Mucosa of stomach (tissue), 1 donor: ENCODE results near the gene PYCARD.
"Not testable (repeated sequence)": the region's sequence is repeated elsewhere in the genome, so short reads cannot be mapped to it uniquely, and the experiment has no call there.

Experiments used
- H3K27me3 ChIP-seq: one replicate; pipeline ENCODE4 v1.7.0; 2013; ENCODE audit warnings: mild to moderate bottlenecking, low read length; ENCODE audit not compliant: control insufficient read depth, insufficient read depth
- H3K36me3 ChIP-seq: one replicate; pipeline ENCODE4 v1.7.0; 2013; ENCODE audit warnings: low read length; ENCODE audit not compliant: control insufficient read depth, insufficient read depth
- H3K4me1 ChIP-seq: one replicate; pipeline ENCODE4 v1.7.0; 2013; ENCODE audit warnings: mild to moderate bottlenecking, low read length; ENCODE audit not compliant: control insufficient read depth, insufficient read depth
- H3K4me3 ChIP-seq: one replicate; pipeline ENCODE4 v1.7.0; 2013; ENCODE audit warnings: low read length
- H3K9ac ChIP-seq: one replicate; pipeline ENCODE4 v1.7.0; 2013; ENCODE audit warnings: mild to moderate bottlenecking, low read length, moderate library complexity
- H3K9me3 ChIP-seq: one replicate; pipeline ENCODE4 v1.7.0; 2013; ENCODE audit warnings: mild to moderate bottlenecking, low read length, moderate library complexity; ENCODE audit not compliant: control insufficient read depth
- donor health status: Pancreatic carcinoma.

PYCARD gene

DNA sequence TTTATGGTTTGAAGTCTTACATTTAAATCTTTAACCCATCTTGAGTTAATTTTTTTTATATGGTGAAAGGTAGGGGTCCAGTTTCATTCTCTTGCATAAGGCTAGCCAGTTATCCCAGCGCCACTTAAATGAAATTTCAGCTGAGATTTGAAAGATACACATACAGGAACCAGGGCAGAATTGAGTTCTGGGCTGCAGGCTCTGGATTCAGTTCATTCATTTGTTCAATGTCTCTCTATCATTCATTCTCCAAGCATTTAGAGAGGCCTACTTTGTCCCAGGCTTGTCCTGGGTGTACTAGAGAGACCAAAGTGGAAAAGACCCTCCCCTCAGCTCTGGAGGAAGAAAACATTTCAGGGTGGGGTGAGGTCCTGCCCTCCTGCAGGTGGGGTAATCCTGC is 10.8 kb upstream of the PYCARD start:
- H3K4me1 ChIP-seq, result peaks cover 24% of the 10 kb centered on the region
- H3K9me3 ChIP-seq, result no peaks in the 10 kb centered on the region
- H3K36me3 ChIP-seq, result no peaks in the 10 kb centered on the region
- no peak overlapping the region for H3K4me3 ChIP-seq
- H3K9ac ChIP-seq, result no peak overlapping the region
- H3K27me3 ChIP-seq, result peaks cover 52% of the 10 kb centered on the region

DNA sequence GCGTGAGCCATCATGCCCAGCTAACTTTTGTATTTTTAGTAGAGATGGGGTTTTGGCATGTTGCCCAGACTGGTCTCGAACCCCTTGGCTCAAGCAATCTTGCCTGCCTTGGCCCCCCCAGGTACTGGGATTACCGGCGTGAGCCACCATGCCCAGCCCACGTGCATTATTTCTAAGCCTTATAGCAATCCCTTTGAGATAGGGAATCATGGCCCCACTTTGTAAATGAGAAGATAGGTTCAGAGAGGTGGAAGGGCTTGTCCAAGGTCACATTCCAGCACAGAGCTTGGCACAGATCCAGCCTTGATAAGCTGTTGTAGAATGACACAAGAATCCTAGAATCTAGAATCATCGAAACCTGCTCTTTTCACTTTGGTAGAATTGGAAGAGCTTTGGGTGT is 4.2 kb upstream of the PYCARD start:
- no peak overlapping the region for H3K4me3 ChIP-seq
- no peaks in the 10 kb centered on the region for H3K9me3 ChIP-seq
- H3K4me1 ChIP-seq, result peaks cover 9% of the 10 kb centered on the region
- H3K27me3 ChIP-seq, result peaks cover 10% of the 10 kb centered on the region
- H3K36me3 ChIP-seq, result no peaks in the 10 kb centered on the region
- H3K9ac ChIP-seq, result no peak overlapping the region

DNA sequence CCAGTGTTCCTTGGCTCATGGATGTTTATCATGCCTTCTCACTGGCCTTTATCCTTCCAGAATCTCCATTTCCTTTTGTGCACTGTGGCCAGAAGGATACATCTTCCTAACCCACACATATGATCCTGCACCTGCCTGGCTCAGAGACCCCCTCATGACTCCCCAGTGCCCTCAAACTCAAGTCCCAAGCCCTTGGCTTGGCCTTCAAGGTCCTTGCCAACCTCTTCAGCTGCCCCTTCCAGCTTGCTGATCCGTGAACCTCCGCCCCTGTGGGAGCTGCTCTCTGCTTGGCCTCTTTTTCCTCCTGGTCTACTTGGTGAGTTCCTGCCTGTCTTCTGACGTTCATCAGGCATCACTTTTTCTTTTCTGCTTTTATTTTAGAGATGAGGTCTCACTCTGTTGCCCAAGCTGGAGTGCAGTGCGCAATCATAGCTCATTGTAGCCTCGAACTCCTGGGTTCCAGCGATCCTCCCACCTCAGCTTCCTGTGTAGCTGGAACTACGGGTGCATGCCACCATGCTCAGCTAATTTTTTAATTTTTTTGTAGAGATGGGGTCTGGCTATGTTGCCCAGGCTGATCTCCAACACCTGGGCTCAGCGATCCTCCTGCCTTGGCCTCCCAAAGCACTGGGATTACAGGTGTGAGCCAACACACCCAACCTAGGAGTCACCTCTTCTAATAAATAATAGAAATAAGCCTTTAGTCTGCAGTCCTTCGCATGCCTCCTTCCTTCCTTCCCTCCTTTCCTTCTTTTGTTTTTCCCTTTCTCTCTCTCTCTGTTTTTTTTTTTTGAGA is 2.5 kb upstream of the PYCARD start:
- Histone ChIP-seq H3K4me1 (peaks cover 19% of the 10 kb centered on the region), H3K4me3 (no peak overlapping the region), H3K36me3 (no peaks in the 10 kb centered on the region), H3K9ac (no peak overlapping the region), H3K27me3 (peaks cover 10% of the 10 kb centered on the region), H3K9me3 (no peaks in the 10 kb centered on the region)

DNA sequence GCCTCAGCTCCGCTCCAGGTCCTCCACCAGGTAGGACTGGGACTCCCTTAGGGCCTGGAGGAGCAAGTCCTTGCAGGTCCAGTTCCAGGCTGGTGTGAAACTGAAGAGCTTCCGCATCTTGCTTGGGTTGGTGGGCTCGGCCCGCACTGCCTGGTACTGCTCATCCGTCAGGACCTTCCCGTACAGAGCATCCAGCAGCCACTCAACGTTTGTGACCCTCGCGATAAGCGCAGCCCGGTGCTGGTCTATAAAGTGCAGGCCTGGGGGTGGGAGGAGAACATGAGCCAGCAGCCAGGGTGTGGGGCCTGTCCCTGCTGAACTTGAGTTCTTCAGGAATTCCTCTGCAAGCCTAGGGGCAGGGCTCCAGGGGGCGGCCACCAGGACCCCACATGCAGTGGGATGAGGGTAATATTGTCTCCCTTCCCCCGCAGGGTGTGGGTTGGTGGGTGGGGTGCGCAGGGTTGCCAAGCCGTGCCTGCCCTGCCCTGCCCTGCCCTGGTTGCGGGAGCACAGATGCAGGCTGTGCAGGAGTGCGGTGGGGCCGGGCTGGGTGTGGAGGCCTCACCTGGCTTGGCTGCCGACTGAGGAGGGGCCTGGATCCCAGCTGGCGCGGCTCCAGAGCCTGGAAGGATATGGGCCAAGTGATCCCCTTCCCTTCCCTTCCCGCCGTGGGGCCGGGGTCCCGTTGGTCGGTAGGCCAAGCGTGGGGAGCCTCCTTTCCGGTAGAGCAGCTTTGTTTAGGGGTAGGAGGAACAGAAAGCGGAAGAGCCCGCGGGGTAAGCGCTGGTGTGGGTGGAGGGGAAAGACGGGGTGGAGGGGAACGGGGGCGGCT is 762 bp downstream of the PYCARD start:
- peak overlapping the region; percentile 61 for H3K9ac ChIP-seq
- no peaks in the 10 kb centered on the region for H3K36me3 ChIP-seq
- H3K4me1 ChIP-seq, result peaks cover 19% of the 10 kb centered on the region
- no peaks in the 10 kb centered on the region for H3K27me3 ChIP-seq
- H3K4me3 ChIP-seq, result peak overlapping the region; percentile 47
- H3K9me3 ChIP-seq, result no peaks in the 10 kb centered on the region

DNA sequence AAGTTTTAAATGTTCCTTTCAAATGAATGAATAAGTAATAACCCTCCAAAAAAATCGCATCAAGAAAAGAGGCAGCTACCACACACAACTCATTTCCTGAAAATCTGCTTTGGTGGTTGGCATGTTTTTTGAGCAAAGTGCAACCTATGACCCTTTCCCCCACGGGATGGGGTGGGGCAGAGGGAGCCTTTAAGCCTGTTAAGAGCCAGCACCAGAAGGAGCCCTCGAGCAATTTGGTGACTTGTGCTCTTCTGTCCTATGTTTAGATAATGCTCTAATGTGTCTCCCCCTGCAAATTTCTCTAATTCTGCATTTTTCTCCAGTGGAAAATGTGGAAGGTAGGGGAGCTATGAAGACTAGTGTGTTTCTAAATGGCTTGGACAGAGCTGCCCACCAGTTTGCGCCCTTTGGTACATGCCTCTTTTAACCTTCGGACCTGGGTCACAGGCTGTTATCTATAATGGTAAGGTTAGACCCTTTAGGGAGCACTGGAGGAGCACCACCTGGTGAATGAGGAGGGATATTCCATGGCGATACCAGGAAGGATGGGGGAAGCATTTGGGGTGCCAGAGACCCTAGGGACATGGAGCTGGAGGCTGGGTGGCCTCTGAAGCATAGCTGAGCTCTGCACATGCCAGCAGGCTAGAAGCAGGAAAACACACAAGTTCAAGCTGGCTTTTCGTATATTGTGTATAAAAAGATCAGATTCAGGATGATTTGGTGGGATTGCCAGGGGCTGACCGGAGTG is 1.6 kb downstream of the PYCARD start:
- Histone ChIP-seq H3K27me3 (no peaks in the 10 kb centered on the region), H3K9me3 (no peaks in the 10 kb centered on the region), H3K9ac (peak overlapping the region; percentile 61), H3K36me3 (no peaks in the 10 kb centered on the region), H3K4me3 (no peak overlapping the region), H3K4me1 (peaks cover 19% of the 10 kb centered on the region)

DNA sequence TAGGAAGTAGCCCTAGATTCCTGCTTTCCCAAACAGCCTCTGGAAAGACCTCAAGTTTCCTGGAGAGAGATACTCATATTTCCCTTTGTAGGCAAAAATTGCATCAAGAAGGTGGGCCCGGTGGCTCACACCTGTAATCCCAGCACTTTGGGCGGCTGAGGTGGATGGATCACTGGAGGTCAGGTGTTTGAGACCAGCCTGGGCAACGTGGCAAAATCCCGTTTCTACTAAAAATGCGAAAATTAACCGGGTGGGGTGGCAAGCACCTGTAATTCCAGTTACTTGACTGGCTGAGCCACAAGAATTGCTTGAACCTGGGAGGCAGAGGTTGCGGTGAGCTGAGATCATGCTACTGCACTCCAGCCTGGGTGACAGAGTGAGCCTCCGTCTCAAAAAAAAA is 2.4 kb downstream of the PYCARD start:
- H3K4me1 ChIP-seq, result peaks cover 19% of the 10 kb centered on the region
- not testable (repeated sequence) for H3K27me3 ChIP-seq, H3K9ac ChIP-seq, H3K9me3 ChIP-seq, H3K36me3 ChIP-seq, H3K4me3 ChIP-seq

DNA sequence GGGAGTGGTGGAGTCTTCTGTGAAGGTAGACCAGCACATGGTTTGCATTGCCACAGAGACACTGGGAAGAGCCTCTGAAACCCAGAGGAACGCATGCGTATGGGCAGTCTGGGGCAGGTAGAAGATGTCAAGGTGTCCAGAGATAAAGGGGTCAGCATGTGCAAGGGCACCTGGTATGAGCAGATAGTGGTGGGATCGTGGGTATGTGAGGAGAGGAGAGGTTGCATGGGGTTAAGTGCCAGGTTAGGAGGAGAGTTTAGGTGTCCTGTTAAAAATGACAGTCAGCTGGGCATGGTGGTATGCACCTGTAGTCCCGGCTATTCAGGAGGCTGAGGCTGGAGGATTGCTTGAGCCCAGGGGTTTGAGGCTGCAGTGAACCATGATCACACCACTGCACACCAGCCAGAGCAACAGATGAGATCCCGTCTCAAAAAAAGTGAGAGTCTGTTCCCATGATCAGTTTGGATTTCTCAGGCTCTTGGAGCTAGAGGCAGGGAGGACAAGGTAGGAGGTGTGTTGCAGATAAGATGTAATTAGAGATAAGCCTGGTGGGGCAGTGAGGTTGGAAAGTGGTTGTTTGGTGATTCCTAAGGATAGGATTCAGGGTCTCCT is 3.0 kb downstream of the PYCARD start:
- peaks cover 19% of the 10 kb centered on the region for H3K4me1 ChIP-seq
- no peaks in the 10 kb centered on the region for H3K36me3 ChIP-seq
- H3K9me3 ChIP-seq, result no peaks in the 10 kb centered on the region

DNA sequence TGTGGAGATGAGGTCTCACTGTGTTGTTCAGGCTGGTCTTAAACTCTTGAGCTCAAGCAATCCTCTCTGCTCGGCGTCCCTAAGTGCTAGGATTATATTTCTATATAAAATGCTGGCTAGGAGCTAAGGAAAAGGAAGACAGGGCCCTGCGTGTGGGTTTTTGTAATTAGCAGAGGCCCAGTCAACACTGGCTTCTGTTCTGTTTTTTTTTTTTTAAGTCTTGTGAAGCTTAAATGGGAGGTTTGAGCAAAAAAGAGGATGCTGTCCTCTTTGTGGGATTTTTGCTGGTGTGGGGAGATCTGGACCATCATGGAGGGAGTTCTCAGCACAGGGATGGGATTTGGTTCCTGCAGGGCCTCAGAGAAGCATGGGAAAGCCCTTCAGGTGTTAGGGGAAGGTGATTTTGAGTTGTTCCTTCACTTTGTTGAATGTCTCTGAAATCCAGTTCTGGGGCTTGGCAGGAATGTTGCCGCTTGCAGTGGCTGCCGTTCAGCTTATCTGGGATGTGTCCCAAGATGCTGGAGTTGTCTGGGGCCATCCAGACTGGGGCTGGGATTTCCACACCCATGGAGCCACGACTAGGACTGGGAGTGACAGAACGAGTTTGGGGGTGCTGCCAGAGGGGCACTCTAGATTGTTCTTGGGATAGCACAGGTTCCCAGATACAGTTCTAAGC is 4.2 kb downstream of the PYCARD start:
- H3K9me3 ChIP-seq, result no peaks in the 10 kb centered on the region
- H3K36me3 ChIP-seq, result no peaks in the 10 kb centered on the region
- H3K4me1 ChIP-seq, result peaks cover 19% of the 10 kb centered on the region
- H3K4me3 ChIP-seq, result no peak overlapping the region
- no peak overlapping the region for H3K9ac ChIP-seq
- no peaks in the 10 kb centered on the region for H3K27me3 ChIP-seq

More for the DNA sequence above, 3.0 kb downstream of the PYCARD start:
- H3K4me3 ChIP-seq, result no peak overlapping the region
- H3K27me3 ChIP-seq, result no peaks in the 10 kb centered on the region
- no peak overlapping the region for H3K9ac ChIP-seq

DNA sequence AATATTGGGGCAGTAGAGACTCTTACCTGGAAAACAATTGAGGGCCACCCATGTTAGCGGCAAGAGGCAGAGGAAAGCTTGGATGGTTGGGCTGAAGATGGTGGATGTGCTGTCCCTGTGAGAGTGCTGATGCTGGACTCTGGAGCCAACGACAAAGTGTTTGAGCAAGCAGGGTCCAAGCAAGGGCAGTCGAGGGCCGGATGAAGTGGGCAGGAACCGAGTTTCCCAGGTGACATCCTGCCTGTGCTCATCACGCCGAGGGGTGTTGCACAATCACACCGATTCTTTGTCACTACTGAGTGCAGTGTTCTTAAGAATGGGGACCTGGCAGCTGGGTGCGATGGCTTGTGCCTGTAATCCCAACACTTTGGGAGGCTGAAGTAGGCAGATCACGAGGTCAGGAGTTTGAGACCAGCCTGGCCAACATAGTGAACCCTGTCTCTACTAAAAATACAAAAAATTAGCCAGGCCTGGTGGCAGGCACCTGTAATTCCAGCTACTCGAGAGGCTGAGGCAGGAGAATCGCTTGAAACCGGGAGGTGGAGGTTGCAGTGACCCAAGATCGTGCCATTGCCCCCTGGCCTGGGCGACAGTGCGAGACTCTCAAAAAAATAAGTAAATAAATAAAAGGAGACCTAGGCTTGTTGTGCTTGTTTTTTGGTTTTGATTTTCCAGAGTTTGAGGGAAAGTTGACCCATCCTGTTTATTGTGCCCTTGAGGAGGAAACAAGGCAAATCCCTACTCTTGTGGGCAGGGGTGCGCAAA is 6.1 kb downstream of the PYCARD start:
- no peaks in the 10 kb centered on the region for H3K27me3 ChIP-seq
- H3K4me1 ChIP-seq, result peaks cover 7% of the 10 kb centered on the region
- H3K4me3 ChIP-seq, result no peak overlapping the region
- H3K9ac ChIP-seq, result no peak overlapping the region
- H3K9me3 ChIP-seq, result no peaks in the 10 kb centered on the region
- H3K36me3 ChIP-seq, result peaks cover 6% of the 10 kb centered on the region

DNA sequence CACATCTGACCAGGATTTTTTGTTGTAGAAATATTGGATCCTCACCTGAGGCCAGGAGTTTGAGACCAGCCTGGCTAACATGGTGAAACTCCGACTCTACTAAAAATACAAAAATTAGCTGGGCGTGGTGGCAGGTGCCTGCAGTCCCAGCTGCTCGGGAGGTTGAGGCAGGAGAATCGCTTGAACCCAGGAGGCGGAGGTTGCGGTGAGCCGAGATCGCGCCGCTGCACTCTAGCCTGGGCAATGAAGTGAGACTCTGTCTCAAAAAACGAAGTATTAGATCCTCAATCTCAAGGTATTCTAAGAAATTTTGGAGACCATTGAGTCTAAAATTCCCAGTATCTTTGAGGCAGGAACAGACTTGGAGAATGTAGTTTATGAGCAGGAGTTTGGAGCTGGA is 6.7 kb downstream of the PYCARD start:
- H3K9me3 ChIP-seq, H3K9ac ChIP-seq, H3K36me3 ChIP-seq: not testable (repeated sequence)

DNA sequence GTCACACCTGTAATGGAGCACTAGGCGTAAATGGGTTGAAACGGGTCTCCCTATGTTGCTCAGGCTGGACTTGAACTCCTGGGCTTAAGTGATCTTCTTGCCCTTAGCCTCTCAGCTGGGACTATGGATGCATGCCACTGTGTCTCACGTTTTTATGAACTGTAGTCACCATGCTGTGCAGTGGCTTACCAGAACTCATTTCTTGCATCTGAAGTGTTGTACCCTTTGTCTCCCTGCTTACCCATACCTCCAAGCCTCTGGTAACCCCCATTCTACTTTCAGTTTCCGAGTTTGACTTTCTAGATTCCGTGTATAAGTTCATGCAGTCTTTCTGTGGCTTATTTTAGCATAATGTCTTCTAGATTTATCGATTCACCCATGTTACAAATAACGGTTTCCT is 7.7 kb downstream of the PYCARD start:
- Histone ChIP-seq H3K4me1 (no peaks in the 10 kb centered on the region), H3K27me3 (no peaks in the 10 kb centered on the region), H3K4me3 (no peak overlapping the region), H3K36me3 (peaks cover 12% of the 10 kb centered on the region), H3K9ac (no peak overlapping the region), H3K9me3 (no peaks in the 10 kb centered on the region)

More for the DNA sequence above, 6.7 kb downstream of the PYCARD start:
- H3K27me3 ChIP-seq, H3K4me1 ChIP-seq, H3K4me3 ChIP-seq: not testable (repeated sequence)
